ENCODE measurements around the gene FBXL7.

DNA sequence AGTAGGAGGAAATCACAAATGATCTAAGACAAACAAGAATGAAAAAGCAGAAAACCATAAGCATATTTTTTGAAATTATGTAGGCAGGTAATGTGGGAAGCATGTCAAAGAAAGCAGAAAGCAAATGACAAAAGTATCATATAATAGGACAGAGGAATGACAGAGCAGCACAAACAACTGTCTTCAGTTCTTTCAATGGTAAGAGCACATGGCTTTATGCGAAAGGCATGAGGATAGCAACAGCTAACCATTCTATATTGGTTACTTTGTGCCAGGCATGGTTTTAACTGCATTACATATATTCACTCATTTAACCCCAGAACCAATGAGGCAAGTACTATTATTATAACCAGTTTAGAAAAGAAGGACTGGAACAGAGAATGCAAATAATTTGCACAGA lies 137.4 kb downstream of the FBXL7 start:
- TF ChIP-seq EZH2 (IDR thresholded peaks at IDR 0.05; ENCODE audit: low read depth) = no peak
- TF ChIP-seq, protein P1, sequence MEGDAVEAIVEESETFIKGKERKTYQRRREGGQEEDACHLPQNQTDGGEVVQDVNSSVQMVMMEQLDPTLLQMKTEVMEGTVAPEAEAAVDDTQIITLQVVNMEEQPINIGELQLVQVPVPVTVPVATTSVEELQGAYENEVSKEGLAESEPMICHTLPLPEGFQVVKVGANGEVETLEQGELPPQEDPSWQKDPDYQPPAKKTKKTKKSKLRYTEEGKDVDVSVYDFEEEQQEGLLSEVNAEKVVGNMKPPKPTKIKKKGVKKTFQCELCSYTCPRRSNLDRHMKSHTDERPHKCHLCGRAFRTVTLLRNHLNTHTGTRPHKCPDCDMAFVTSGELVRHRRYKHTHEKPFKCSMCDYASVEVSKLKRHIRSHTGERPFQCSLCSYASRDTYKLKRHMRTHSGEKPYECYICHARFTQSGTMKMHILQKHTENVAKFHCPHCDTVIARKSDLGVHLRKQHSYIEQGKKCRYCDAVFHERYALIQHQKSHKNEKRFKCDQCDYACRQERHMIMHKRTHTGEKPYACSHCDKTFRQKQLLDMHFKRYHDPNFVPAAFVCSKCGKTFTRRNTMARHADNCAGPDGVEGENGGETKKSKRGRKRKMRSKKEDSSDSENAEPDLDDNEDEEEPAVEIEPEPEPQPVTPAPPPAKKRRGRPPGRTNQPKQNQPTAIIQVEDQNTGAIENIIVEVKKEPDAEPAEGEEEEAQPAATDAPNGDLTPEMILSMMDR (conservative IDR thresholded peaks at IDR 0.05) = no peak
